T1000 (cell line): ENCODE results near the gene FPR3.
"Not testable (repeated sequence)": the region's sequence is repeated elsewhere in the genome, so short reads cannot be mapped to it uniquely, and the experiment has no call there.

ENCODE experiments used
- DNase-seq: peaks from one replicate; lab custom pipeline; 2025; ENCODE audit warnings: mixed read lengths; lab: John Stamatoyannopoulos, UW

Gene FPR3

DNA sequence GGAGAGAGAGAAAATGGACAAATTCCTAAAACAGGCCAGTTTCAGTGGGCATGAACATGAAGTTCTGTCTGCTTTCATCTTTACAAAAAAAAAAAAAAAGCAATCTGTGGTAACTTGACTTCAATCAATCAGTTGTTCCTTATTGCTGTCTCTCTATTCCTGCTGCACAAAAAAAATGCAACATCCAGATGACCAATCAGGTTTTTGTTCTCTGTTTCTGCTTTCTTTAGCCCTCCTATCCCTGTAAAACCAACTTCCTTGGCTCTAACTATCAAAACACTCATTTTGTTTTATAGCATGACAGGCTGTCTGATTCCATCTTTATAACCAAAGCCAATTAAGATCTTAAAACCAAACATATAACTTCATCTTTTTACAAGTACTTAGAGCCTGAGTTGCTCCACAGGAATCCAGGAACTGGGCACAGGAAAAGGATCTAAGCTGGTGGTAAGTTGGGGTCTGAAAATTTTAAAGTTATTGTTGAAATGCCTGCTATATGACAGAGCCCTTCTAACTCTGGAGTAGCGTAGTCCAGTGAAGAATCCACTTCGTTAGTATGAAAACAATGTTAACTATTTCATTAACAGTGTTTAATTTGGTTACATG is at the start of gene FPR3:
FPR3 (plus strand) TSS at position 273 of the 606 bp plus-strand sequence. CDS start 28,592 bp downstream, outside the sequence.
- no peak for DNase-seq

DNA sequence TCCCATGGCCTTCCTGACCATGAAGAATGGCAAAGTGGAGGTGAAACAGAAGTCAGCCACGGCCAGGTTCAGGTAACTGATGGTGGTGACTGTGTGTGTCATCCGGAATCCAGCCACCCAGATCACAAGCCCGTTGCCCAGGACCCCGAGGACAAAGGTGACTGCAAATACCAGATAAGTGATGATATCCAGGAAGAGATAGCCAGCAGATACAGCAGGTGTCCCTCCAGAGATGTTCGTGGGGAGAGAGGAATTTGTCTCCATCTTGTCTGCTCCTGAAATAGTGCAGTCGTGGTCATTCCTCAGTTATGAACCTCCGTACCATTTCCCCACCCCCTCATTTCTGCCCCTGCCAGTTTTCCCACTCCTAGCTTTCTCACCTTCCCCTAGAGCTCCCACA is 48.2 kb upstream of the FPR3 start:
- no peak for DNase-seq

DNA sequence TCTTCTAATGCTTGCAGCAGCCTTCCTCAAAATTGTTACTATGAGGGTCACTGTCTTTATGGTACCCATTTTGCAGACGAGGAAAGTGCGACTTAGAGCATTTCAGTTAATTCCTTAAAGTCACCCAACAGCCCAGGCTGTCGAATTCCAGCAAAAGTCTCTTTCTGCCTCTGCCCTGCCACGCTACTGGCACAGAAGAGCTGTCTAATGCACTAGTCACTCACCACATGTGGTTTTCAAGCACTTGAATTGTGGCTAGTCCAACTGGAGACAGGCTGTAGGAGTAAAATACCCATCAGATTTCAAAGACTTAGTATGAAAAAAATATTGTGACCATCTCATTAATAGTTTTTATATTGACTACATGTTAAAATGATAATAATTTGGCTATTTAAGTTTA is 45.0 kb upstream of the FPR3 start:
- DNase-seq = peak; percentile 9

GRCh38 chr19:51750400-51751094 is 44.4 kb upstream of the FPR3 start:
- DNase-seq = no peak

DNA sequence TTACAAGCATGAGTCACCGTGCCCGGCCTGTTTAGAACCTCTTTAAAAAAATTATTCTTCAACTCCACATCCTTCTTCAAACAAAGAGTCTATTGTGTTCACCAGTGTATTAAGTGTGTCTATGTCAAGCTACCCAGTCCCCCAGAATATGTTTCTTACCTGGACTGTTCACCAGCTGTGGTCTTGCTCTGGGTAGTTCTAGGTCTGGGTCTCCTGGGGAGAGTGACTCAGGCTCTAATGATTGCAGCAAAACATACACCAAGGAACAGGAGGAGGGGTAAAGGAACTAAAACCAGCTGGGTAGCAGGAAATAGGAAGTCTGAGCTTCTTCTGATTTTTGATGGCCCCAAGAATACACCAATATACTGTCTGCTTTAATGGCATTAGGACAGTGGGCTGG is 43.3 kb upstream of the FPR3 start, which contains the start of gene FPR1:
FPR1 (minus strand) TSS at position 224 of the 400 bp plus-strand sequence. CDS start 4,884 bp downstream, outside the sequence.
- DNase-seq = no peak

GRCh38 chr19:51754109-51754508 is 40.8 kb upstream of the FPR3 start:
- no peak for DNase-seq

- no peak for DNase-seq
Measured at GRCh38 chr19:51754770-51755169, 40.2 kb upstream of the FPR3 start.

- no peak for DNase-seq
Measured at GRCh38 chr19:51755571-51755970, 39.4 kb upstream of the FPR3 start.

DNA sequence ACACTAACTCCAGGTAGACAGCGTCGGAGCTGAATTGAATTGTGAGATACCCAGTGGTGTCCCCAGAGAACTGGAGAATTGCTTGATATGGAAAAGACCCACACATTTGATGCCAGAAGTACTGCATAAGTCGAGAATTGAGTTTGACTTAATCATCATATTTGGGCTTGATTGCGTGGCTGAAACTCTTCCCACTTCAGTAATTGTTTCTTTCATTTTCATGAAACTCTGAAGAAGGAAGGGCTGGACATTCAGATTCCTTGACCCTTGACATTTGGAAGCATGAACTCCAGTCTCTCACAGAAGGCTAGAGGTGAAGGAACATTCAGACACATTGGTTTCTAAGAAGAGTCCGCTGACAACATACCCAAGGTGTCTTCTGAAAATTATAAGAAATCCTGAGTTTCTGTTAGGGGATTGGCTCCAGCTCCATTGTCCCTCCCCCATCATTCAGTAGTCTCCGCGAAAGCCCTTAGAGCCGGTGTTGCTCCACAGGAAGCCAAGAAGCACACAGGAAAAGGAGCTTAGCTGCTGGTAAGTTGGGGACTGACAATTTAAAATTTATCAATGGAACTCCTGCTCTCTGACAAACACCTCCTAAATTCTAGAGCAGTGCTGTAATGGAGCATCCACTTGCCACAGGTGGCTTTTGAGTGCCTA is 34.1 kb upstream of the FPR3 start, which contains the start of gene FPR2:
FPR2 (plus strand) TSS at position 484 of the 660 bp plus-strand sequence. CDS start 7,479 bp downstream, outside the sequence.
- no peak for DNase-seq

DNA sequence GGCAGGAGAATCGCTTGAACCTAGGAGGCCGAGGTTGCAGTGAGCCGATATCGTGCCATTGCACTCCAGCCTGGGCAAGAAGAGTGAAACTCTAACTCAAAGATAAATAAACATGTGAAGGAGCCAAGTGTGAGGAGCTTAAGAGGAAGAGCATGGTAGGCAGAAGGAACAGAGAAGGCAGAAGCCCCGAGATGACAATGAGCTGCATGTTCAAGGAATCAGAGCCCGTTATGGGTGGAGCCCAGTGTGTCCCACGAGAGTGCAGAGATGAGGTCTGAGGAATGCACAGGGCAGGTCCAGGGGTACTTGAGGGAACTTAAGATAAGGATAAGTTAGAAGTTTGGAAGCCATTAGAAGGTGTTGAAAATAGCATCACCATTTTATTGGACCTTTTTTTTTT is 33.3 kb upstream of the FPR3 start:
- no peak for DNase-seq

- DNase-seq = no peak
Measured at GRCh38 chr19:51765086-51765485, 29.9 kb upstream of the FPR3 start.

GRCh38 chr19:51766461-51766860 is 28.5 kb upstream of the FPR3 start:
- no peak for DNase-seq

- DNase-seq = no peak
Measured at GRCh38 chr19:51771376-51772130, 23.4 kb upstream of the FPR3 start.

- DNase-seq = no peak
Measured at GRCh38 chr19:51772977-51773376, 22.0 kb upstream of the FPR3 start.

- not testable (repeated sequence) for DNase-seq
Measured at GRCh38 chr19:51776561-51776960, 18.4 kb upstream of the FPR3 start.

GRCh38 chr19:51777570-51778462 is 17.1 kb upstream of the FPR3 start:
- peak; percentile 26 for DNase-seq

DNA sequence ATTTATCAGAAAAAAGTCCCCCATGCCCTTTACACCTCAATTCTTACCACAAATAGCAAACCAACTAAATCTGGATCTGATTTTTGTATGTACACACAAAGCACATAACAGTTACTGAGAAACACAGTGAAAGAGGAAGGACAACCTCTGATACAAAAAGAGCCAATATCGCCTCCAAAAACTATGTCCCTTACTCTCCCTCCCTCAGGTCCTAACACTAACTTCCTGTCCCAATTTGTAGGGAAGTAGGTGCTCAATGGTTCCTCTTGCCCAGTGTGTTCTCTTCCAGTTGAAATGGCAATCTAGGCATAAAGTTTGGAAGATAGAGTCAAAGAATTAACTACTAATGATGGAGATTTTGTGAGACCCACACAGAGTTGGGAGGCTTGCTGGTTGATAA is 15.8 kb upstream of the FPR3 start:
- no peak for DNase-seq

DNA sequence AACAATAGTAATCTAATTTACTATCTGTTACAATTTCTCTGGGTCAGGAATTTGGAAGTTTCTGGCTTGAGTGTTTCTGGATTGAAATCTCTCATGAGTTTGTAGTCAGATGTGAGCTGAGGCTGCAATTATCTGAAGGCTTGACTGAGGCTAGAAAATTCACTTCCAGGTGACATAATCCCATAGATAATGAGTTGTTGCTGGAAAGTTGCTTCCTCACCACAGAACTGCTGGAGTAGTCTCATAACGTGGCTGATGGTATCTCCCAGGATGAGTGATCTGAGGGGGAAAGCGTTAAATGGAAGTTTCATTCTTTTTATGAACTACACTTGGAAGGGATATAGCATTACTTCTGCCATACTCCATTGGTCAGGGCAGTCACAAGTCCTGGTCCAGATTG is 15.3 kb upstream of the FPR3 start:
- no peak for DNase-seq

- DNase-seq = no peak
Measured at GRCh38 chr19:51780270-51780669, 14.7 kb upstream of the FPR3 start.

GRCh38 chr19:51781999-51782398 is 13.0 kb upstream of the FPR3 start:
- no peak for DNase-seq

GRCh38 chr19:51783372-51783771 is 11.6 kb upstream of the FPR3 start:
- no peak for DNase-seq
